ENCODE results near the gene DTD1. TPM values are rescaled to one million over a fixed set of nuclear protein-coding genes. Genes with fewer than 3 reads are reported as not detected.

DTD1 gene
- total RNA-seq, 3 donors from 2014 or later = 10.9 to 18.1 (median 14.1) TPM

DNA sequence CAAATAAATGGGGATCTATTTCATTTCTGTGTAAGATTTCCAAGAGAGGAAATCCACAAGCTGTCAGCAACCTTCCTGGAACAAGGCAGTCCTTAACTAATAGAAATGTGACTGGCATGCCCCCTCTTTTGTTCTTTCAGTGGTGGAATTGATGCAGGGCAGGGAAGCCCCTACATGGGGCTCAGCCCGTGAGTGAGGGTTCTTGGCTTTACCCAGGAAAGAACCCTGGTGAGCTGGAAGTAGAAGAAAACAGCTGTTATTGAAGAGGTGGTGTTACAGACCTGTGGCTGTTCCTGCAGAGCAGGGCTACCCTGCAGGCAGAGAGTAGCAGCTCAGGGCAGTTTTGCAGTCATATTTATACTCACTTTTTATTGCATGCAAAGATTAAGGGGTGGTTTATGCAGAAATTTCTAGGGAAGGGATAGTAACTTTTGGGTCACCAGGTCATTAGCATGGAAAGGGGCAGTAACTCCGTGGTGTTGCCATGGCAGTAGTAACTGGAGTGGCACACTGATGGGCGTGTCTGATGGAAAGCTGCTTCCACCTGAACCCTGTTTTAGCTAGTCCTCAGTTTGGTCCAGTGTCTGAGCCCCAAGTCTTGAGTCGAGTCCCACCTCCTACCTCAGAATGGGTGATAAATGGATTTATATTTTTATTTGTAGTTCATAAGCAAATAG is 137.1 kb downstream of the DTD1 start:
- ATAC-seq = no peak
- intact Hi-C loops (cut with DNase I, micrococcal nuclease) = no loop called here
- Histone ChIP-seq H3K4me3 (no peak overlapping the region), H3K4me1 (ENCODE audit: low read depth) (no peaks in the 10 kb centered on the region), H3K9me3 (no peaks in the 10 kb centered on the region), H3K36me3 (ENCODE audit: low read depth) (no peaks in the 10 kb centered on the region)
- no peak for DNase-seq
- TF ChIP-seq, protein P1, sequence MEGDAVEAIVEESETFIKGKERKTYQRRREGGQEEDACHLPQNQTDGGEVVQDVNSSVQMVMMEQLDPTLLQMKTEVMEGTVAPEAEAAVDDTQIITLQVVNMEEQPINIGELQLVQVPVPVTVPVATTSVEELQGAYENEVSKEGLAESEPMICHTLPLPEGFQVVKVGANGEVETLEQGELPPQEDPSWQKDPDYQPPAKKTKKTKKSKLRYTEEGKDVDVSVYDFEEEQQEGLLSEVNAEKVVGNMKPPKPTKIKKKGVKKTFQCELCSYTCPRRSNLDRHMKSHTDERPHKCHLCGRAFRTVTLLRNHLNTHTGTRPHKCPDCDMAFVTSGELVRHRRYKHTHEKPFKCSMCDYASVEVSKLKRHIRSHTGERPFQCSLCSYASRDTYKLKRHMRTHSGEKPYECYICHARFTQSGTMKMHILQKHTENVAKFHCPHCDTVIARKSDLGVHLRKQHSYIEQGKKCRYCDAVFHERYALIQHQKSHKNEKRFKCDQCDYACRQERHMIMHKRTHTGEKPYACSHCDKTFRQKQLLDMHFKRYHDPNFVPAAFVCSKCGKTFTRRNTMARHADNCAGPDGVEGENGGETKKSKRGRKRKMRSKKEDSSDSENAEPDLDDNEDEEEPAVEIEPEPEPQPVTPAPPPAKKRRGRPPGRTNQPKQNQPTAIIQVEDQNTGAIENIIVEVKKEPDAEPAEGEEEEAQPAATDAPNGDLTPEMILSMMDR (IDR thresholded peaks at IDR 0.05) = no peak

DNA sequence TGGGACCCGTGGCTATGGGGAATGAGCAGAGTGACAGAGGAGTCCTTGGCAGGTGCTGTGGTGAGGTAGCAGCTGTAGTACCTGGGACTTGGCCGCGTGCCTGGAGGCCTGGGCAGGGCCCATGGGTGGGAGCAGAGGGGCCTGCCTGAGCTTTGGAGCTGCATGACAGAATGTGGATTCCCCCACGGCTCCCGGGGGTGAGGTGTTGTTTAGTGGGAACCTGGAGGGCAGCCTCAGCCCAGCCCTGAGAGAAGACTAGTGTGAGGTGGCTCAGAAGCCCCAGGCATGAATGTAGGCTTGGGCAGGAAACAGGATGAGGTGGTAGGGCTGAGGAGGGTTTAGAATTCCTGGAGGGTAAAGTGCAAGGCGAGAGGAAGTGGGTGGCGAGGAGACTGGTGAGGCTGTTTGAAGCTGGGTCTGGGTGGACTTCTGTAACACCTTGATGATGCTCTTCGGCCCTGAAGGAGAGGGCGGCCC is 139.2 kb downstream of the DTD1 start:
- intact Hi-C loops (cut with DNase I, micrococcal nuclease) = no loop called here
- no peaks in the 10 kb centered on the region for H3K9me3 ChIP-seq
- H3K4me3 ChIP-seq = no peak overlapping the region
- ATAC-seq = peak; percentile 82
- TF ChIP-seq, protein P1 (IDR thresholded peaks at IDR 0.05) = no peak
- H3K4me1 ChIP-seq (ENCODE audit: low read depth) = no peaks in the 10 kb centered on the region
- peak; percentile 39 to 69 (median 40) for DNase-seq
- H3K36me3 ChIP-seq (ENCODE audit: low read depth) = no peaks in the 10 kb centered on the region

DNA sequence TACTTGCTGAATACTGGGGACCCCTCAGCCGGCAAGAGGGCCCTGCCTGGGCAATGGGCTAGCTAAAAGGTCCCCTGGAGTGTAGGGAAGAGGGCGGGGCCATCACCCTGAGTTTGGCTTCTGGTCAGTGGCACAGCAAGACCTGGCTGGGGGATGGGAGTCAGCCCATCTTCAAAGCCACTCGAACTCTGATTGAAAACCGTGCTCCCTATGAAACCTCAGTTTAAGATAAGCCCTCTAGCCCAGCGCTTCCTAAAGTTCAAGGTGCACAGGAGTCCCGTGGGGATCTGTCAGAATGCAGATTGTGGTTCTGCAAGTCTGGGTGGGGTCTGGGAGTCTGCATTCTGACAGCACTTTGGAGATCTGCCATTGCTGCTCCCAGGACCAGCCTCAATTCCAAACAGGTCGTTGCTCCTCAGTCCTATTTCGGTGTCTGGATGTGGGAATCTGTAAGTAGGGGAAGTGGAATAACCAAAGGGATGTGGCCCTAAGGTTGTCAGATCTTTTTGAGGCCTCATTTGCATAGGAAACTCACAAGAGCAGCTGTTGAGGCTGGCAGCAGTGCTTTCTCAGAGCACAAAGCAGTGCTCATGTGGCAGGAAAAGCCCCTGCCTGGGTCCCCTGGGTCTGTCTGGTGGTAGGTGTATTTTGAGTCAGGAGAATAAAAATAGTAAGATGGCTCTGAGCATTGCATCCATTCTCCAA is 140.5 kb downstream of the DTD1 start:
- no peak for DNase-seq
- Histone ChIP-seq H3K4me1 (ENCODE audit: low read depth) (no peaks in the 10 kb centered on the region), H3K9me3 (no peaks in the 10 kb centered on the region), H3K4me3 (no peak overlapping the region), H3K36me3 (ENCODE audit: low read depth) (no peaks in the 10 kb centered on the region)
- peak; percentile 14 for ATAC-seq
- intact Hi-C loops (cut with DNase I, micrococcal nuclease) = no loop called here
- TF ChIP-seq, protein P1 (IDR thresholded peaks at IDR 0.05) = no peak

DNA sequence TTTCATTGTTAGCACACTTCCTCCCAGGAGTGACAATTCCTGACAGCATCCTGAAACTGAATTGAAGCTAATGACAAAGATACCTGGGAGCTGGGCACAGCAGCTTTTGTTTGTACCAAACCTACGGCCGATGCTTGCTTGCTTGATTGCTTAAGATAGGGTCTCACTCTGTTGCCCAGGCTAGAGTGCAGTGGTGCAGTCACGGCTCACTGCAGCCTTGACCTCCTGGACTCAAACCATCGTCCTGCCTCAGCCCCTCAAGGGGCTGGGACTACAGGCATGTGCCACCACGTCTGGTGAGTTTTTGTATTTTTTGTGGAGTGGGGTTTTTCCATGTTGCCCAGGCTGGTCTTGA is 141.0 kb downstream of the DTD1 start:
- no peak for DNase-seq
- Histone ChIP-seq H3K36me3 (ENCODE audit: low read depth) (no peaks in the 10 kb centered on the region), H3K9me3 (no peaks in the 10 kb centered on the region), H3K4me1 (ENCODE audit: low read depth) (no peaks in the 10 kb centered on the region), H3K4me3 (no peak overlapping the region)
- intact Hi-C loops (cut with DNase I, micrococcal nuclease) = no loop called here
- no peak for ATAC-seq
- TF ChIP-seq, protein P1 (IDR thresholded peaks at IDR 0.05) = no peak

DNA sequence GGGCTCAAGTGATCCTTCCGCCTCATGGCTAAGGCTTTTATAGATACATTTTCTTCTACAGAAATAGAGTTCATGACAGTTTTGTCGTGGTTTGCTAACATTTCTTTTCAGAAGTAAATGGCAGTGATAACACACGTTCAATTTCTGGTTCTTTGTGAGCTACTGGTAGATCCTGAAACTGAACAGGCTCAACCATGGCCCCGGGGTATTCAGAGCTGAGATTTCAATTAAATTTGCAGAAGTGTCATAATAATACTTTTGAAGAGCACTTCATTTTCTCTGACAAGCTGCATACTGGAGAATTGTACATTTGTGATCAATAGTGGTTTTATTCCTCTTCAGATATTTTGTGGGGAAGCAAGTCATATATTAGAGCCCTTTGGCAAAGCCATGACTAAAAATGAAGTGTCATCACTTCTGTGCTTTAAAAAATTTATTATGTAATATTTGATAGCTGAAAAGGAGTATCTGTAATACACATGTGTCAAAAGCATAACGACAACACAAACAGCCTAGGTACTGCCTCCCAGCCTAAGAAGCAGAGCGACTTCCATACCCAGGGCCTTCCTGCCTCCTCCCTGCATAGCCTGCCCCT is 141.5 kb downstream of the DTD1 start:
- no peaks in the 10 kb centered on the region for H3K4me1 ChIP-seq (ENCODE audit: low read depth)
- DNase-seq (no peak), ATAC-seq (no peak)
- H3K4me3 ChIP-seq = no peak overlapping the region
- intact Hi-C loops (cut with DNase I, micrococcal nuclease) = no loop called here
- H3K9me3 ChIP-seq = no peaks in the 10 kb centered on the region
- H3K36me3 ChIP-seq (ENCODE audit: low read depth) = no peaks in the 10 kb centered on the region
- TF ChIP-seq, protein P1 (IDR thresholded peaks at IDR 0.05) = no peak

Data from mucosa of descending colon (tissue), 3 donors.